Ascending aorta (tissue), 2 donors: ENCODE data around the gene POLR2L. TPM values are rescaled to one million over a fixed set of nuclear protein-coding genes. Genes with fewer than 3 reads are reported as not detected.

Experiments used
- DNase-seq, 2 donors: peaks; one replicate each; pipeline ENCODE4 v3.0.0-alpha.2; 2019; ENCODE audit warnings: low spot score in 2 of 2
- H3K27ac ChIP-seq, 2 donors: fragments of 200-600 bp; sonication (generic); one replicate each; pipeline ENCODE4 v1.5.1; 2016 to 2017; ENCODE audit warnings: mild to moderate bottlenecking in 1 of 2
- H3K27me3 ChIP-seq: fragments of 200-600 bp; sonication (generic); one replicate; pipeline ENCODE4 v1.5.1; 2017
- H3K36me3 ChIP-seq, 2 donors: fragments of 200-600 bp; sonication (generic); one replicate each; pipeline ENCODE4 v1.5.1; 2016
- H3K4me1 ChIP-seq, 2 donors: fragments of 200-600 bp; sonication (generic); one replicate each; pipeline ENCODE4 v1.5.1; 2016 to 2017; ENCODE audit warnings: mild to moderate bottlenecking in 1 of 2
- H3K4me3 ChIP-seq, 2 donors: fragments of 200-600 bp; sonication (generic); one replicate each; pipeline ENCODE4 v1.5.1; 2016 to 2017; ENCODE audit warnings: mild to moderate bottlenecking in 1 of 2
- H3K9me3 ChIP-seq, 2 donors: fragments of 200-600 bp; sonication (generic); one replicate each; pipeline ENCODE4 v1.5.1; 2016
- intact Hi-C: fragments of 100-400 bp; cut with DNase I; formaldehyde crosslinking; loops from one replicate; pipeline ENCODE4 v1.15.1; 2023
- total RNA-seq: library from RNA; depleted of rRNA; stranded (reverse); fragments of >200 nt; gene quantifications from one replicate; pipeline ENCODE4 v1.1.0, GENCODE V29; 2016
- TF ChIP-seq, protein P1 (sequence below), 3 experiments: fragments of 200-600 bp in 2 of 3; fragments of 450-650 bp in 1 of 3; sonication (generic) in 2 of 3; IDR thresholded peaks; one replicate each; pipeline ENCODE4 v1.5.1; 2016 to 2019; ENCODE audit warnings: antibody characterized with exemption in 3 of 3, mild to moderate bottlenecking in 1 of 3, moderate library complexity in 1 of 3

The POLR2L gene
- total RNA-seq, 1 donor from 2014 or later = 141 TPM

DNA sequence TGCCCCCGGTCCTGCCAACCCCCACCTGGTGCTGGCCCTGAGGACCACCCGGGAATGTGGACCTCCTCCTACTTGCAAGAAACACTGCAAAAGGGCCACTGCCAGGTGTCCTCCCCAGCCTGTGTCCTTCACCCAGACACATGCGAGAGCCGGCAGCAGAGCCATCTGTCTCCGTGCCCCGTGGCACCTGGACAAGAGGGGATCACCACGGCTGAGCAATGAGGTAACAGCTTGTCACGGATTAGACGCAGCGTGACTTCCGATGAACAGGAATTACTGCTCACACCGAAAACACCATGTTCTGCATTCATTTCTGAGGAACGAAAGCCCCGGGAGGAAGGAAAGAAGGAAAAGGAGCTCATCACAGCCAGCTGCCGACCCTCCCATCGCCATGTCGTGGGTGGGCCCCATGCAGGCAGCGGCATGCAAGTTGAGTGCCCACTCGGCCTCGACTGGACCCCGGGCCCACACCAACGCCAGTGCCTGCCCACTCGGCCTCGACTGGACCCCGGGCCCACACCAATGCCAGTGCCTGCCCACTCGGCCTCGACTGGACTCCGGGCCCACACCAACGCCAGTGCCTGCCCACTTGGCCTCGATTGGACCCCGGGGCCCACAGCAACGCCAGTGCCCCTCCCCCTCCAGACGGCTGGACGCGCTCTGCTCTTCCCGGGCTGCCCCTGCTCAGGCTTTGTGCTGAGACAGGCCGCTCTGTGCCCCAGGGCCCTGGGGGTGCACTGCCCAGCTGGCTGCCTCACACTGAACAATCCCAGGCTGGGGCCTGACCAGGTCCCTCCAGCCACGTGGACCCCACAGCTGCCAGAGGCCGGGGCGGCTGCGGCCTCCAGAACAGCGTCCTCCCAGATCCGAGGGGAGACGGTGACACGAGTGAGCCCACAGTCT, 46.2 kb upstream of the POLR2L start:
- DNase-seq = no peak
- Histone ChIP-seq H3K27me3 (no peaks in the 10 kb centered on the region), H3K36me3 (peaks cover 9 to 16% of the 10 kb centered on the region in 2 donors), H3K4me3 (no peak overlapping the region), H3K9me3 (no peaks in the 10 kb centered on the region), H3K27ac (no peak overlapping the region), H3K4me1 (no peaks in the 10 kb centered on the region)
- intact Hi-C loops = no loop called here
- TF ChIP-seq, protein P1, sequence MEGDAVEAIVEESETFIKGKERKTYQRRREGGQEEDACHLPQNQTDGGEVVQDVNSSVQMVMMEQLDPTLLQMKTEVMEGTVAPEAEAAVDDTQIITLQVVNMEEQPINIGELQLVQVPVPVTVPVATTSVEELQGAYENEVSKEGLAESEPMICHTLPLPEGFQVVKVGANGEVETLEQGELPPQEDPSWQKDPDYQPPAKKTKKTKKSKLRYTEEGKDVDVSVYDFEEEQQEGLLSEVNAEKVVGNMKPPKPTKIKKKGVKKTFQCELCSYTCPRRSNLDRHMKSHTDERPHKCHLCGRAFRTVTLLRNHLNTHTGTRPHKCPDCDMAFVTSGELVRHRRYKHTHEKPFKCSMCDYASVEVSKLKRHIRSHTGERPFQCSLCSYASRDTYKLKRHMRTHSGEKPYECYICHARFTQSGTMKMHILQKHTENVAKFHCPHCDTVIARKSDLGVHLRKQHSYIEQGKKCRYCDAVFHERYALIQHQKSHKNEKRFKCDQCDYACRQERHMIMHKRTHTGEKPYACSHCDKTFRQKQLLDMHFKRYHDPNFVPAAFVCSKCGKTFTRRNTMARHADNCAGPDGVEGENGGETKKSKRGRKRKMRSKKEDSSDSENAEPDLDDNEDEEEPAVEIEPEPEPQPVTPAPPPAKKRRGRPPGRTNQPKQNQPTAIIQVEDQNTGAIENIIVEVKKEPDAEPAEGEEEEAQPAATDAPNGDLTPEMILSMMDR (IDR thresholded peaks at IDR 0.05) = no peak

DNA sequence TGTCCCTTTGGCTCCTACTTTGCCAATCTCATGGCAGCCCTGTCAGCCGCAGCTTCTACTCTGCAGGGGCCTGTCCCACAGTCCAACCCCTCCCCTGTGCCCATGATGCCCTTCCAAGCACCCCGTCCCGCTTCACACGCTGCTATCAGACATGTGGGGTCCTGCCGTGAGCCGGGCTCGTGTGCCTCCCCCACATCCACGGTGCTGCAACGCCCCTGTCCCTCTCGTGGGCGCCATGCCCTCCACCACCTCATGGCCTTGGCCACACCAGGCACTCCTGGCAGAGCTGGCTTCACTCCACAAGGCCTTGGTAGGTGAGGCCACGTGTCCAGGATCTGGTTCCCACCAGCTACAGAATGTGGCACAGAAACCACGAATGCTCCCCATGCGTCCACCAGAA, 45.3 kb upstream of the POLR2L start:
- H3K36me3 ChIP-seq = peaks cover 16 to 19% of the 10 kb centered on the region in 2 donors
- TF ChIP-seq, protein P1 (IDR thresholded peaks at IDR 0.05) = no peak
- H3K27ac ChIP-seq = no peak overlapping the region
- H3K4me1 ChIP-seq = no peaks in the 10 kb centered on the region
- no peak for DNase-seq
- no peak overlapping the region for H3K4me3 ChIP-seq
- H3K27me3 ChIP-seq = no peaks in the 10 kb centered on the region
- H3K9me3 ChIP-seq = no peaks in the 10 kb centered on the region
- intact Hi-C loops = no loop called here

DNA sequence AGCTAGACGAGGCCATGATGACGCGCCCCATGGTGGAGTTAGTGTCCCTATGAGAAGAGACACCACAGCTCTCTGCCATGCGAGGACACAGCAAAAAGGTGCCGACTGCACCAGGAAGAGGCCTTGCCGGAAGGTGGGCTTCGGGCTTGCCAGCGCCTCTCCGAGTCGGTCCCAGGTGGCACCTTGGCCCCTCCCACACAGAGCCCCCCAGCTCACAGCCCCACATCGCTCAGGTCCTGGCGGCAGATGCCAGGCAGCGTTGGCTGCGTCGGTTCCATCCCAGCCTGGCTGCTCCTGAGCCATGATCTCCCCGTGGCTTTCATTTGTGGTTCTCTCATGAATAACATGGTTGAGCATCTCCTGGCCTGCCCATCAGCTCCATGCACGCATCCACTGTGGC, 44.2 kb upstream of the POLR2L start:
- peaks cover 16 to 27% of the 10 kb centered on the region in 2 donors for H3K36me3 ChIP-seq
- H3K27ac ChIP-seq = no peak overlapping the region
- TF ChIP-seq, protein P1 (IDR thresholded peaks at IDR 0.05) = no peak
- H3K9me3 ChIP-seq = no peaks in the 10 kb centered on the region
- intact Hi-C loops = no loop called here
- no peaks in the 10 kb centered on the region for H3K27me3 ChIP-seq
- no peak overlapping the region for H3K4me3 ChIP-seq
- no peaks in the 10 kb centered on the region for H3K4me1 ChIP-seq
- no peak for DNase-seq

DNA sequence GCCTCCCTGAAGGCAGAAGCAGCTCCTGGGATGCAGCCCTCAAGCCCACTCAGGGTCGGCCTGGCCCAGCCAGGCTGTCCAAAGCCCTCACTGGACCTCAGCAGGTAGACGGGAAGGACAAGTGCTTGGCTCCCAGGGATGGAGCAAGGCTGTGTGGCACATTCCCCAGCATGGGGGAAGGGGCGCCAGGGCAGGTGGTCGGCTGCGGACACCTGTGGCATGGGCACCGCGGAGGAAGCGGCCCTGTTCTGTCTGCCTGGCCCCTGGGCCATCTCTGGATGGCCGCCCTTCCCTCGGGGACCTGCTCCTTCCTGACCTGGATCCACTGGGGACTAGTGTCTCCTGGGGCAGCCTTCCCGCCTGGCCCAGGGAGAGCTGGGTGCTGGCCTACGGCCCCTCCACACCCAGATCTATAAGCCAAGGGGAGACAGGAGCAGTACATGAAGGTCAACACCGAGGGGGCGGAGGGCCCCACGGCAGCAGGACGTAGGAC, 42.3 kb upstream of the POLR2L start:
- H3K9me3 ChIP-seq = no peaks in the 10 kb centered on the region
- no peak overlapping the region for H3K27ac ChIP-seq
- H3K27me3 ChIP-seq = no peaks in the 10 kb centered on the region
- intact Hi-C loops = no loop called here
- no peaks in the 10 kb centered on the region for H3K4me1 ChIP-seq
- peaks cover 14 to 32% of the 10 kb centered on the region in 2 donors for H3K36me3 ChIP-seq
- TF ChIP-seq, protein P1 (IDR thresholded peaks at IDR 0.05) = no peak
- no peak overlapping the region for H3K4me3 ChIP-seq
- DNase-seq = no peak

DNA sequence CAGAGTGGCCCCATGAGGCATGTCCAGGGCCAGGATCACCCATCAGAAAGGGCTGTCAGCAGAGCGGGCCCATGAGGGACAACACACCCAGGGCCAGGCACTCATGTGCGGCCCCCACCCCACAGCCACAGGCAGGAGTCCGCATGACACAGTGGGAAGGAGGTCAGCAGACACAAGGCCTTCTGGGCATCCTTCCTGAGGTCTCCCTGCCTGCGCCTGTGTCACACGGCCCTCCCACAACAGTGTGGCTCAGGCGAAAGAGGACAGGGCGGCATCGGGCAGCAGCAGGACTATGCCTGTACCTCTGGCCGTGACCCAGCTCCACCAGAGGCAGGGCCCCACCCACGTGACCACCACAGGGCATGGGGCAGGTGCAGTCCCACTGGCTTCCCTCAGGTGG, 41.2 kb upstream of the POLR2L start:
- no peak for DNase-seq
- intact Hi-C loops = no loop called here
- no peaks in the 10 kb centered on the region for H3K27me3 ChIP-seq
- no peaks in the 10 kb centered on the region for H3K4me1 ChIP-seq
- TF ChIP-seq, protein P1 (IDR thresholded peaks at IDR 0.05) = no peak
- H3K9me3 ChIP-seq = no peaks in the 10 kb centered on the region
- H3K36me3 ChIP-seq = peaks cover 22 to 32% of the 10 kb centered on the region in 2 donors
- no peak overlapping the region for H3K27ac ChIP-seq
- H3K4me3 ChIP-seq = no peak overlapping the region
